Measurements from ENCODE around the gene ZNF669.

DNA sequence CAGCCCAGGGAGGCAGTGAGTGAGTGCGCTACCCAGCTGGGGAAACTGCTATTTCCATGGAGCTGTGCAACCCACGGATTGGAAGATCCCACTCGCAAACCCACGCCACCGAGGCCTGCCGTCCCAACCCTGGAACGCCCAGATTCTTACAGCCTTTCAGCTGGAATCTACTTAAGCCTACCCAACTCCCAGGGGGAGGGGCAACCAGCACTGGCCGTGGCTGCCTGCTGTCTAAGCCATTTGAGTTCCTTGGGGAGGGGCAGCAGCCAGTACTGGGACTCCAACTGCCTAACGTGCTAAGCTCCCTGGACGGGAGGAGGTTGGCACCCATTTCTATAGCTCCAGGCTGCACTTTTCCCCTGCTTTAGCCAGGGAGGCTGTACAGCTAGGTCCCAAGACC, 27.1 kb upstream of the ZNF669 start:
- TF ChIP-seq POLR2A (IDR thresholded peaks at IDR 0.05) (no peak), POLR2AphosphoS5 (IDR thresholded peaks at IDR 0.05) (no peak)
- TF ChIP-seq, protein P1, sequence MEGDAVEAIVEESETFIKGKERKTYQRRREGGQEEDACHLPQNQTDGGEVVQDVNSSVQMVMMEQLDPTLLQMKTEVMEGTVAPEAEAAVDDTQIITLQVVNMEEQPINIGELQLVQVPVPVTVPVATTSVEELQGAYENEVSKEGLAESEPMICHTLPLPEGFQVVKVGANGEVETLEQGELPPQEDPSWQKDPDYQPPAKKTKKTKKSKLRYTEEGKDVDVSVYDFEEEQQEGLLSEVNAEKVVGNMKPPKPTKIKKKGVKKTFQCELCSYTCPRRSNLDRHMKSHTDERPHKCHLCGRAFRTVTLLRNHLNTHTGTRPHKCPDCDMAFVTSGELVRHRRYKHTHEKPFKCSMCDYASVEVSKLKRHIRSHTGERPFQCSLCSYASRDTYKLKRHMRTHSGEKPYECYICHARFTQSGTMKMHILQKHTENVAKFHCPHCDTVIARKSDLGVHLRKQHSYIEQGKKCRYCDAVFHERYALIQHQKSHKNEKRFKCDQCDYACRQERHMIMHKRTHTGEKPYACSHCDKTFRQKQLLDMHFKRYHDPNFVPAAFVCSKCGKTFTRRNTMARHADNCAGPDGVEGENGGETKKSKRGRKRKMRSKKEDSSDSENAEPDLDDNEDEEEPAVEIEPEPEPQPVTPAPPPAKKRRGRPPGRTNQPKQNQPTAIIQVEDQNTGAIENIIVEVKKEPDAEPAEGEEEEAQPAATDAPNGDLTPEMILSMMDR (IDR thresholded peaks at IDR 0.05), result no peak
